Memory B cell (primary cell): Measurements from ENCODE around the gene SV2B.

Experiments
- ATAC-seq: fragments of 150-1000 bp; cut with Tn5 transposase; 2 replicates; pipeline ENCODE4 v1.10.0; 2021; ENCODE audit warnings: low read depth, mild to moderate bottlenecking, moderate library complexity
- DNase-seq, 2 donors: peaks; one replicate each; pipeline ENCODE4 v3.0.0; 2022; ENCODE audit warnings: low spot score in 2 of 2
- H3K27ac Mint-ChIP-seq: one replicate; pipeline ENCODE4 v1.8.0; 2022; ENCODE audit warnings: mild to moderate bottlenecking, moderate library complexity, mixed read lengths
- H3K27me3 Mint-ChIP-seq: one replicate; pipeline ENCODE4 v1.8.0; 2022; ENCODE audit warnings: mixed read lengths
- H3K36me3 Mint-ChIP-seq: one replicate; pipeline ENCODE4 v1.8.0; 2022; ENCODE audit warnings: mild to moderate bottlenecking, mixed read lengths
- H3K4me1 Mint-ChIP-seq: one replicate; pipeline ENCODE4 v1.8.0; 2022; ENCODE audit warnings: mixed read lengths
- H3K4me3 Mint-ChIP-seq: one replicate; pipeline ENCODE4 v1.8.0; 2022; ENCODE audit warnings: mild to moderate bottlenecking, moderate library complexity, mixed read lengths
- H3K9me3 Mint-ChIP-seq: one replicate; pipeline ENCODE4 v1.8.0; 2022; ENCODE audit warnings: mixed read lengths

SV2B gene

DNA sequence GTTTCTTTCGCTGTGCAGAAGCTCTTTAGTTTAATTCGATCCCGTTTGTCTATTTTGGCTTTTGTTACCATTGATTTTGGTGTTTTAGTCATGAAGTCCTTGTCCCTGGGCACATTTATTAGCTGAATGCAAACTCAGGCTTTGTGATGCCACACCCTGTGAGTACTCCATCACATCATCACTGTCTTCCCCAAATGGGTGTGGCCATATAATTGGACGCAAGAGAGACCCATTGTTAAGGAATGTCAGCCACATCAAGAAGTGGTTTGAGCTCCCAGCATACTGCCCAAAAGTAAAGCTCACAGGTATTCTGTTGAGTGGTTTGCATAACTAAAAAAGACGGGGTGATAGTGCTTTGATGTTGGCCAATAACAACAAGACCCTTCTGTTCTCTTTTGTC is 245.7 kb downstream of the SV2B start:
- ATAC-seq (no peak), DNase-seq (no peak)
- no peaks in the 10 kb centered on the region for H3K36me3 Mint-ChIP-seq
- no peak overlapping the region for H3K27ac Mint-ChIP-seq
- H3K4me1 Mint-ChIP-seq, result no peaks in the 10 kb centered on the region
- H3K27me3 Mint-ChIP-seq, result peaks cover 6% of the 10 kb centered on the region
- no peak overlapping the region for H3K4me3 Mint-ChIP-seq
- H3K9me3 Mint-ChIP-seq, result peaks cover 1% of the 10 kb centered on the region

DNA sequence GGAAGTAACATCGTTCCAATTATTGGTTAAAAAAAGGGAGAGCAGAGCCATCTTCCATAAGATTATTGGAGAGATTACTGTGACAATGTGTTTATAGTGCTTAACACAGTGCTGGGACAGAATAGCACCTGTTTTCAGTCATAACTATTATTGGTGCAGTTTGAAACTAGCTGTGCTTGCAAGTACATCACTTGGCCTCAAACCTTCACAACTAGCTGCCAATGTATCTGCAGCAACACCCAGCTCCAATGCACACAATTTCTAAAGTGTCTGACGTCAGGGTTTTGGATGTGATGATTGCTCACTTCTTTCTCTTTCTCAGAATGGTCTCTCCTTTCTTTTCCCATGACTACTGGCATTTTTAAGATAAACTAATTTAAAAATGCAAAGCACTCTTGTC is 246.2 kb downstream of the SV2B start:
- ATAC-seq (no peak), DNase-seq (no peak)
- peaks cover 1% of the 10 kb centered on the region for H3K9me3 Mint-ChIP-seq
- H3K36me3 Mint-ChIP-seq, result no peaks in the 10 kb centered on the region
- H3K4me3 Mint-ChIP-seq, result no peak overlapping the region
- no peaks in the 10 kb centered on the region for H3K4me1 Mint-ChIP-seq
- no peak overlapping the region for H3K27ac Mint-ChIP-seq
- H3K27me3 Mint-ChIP-seq, result peaks cover 4% of the 10 kb centered on the region

DNA sequence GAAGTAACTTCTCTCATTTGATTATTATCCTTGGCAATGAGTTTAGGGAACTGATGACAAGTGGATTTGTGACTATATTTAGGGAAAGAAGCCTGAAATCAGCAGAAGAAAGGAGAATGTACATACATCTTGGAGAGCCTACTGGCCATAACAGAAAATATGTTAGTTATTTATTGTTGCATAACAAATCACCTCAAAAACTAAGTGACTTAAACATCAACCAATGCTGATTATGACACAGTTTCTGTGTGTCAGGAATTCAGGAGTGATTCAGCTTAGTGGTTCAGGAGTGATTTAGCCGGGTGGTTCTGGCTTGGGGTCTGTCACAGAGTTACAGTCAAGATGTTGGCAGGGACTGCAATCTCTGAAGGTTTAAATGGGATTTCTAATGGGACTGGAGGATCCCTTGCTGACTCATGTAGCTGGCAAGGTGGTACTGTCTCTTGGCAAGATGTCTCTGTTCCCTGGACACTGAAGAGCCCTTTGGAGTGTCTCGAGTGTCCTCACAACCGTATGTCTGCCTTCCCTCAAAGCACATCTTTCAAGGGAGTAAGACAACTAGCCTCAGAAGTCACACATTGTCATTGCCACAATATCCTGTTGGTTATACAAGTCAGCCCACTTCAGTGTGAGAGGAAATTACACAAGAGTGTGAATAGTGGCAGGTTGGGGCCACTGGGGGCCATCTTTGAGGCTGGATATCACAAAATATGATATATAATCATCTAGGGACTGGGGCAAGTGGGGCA is 248.9 kb downstream of the SV2B start:
- H3K27ac Mint-ChIP-seq, result no peak overlapping the region
- peaks cover 1% of the 10 kb centered on the region for H3K9me3 Mint-ChIP-seq
- ATAC-seq (no peak), DNase-seq (no peak)
- H3K27me3 Mint-ChIP-seq, result peaks cover 8% of the 10 kb centered on the region
- H3K4me3 Mint-ChIP-seq, result no peak overlapping the region
- H3K36me3 Mint-ChIP-seq, result no peaks in the 10 kb centered on the region
- H3K4me1 Mint-ChIP-seq, result no peaks in the 10 kb centered on the region
